Nephron progenitor cell (in vitro differentiated cells): Measurements from ENCODE around the gene KYNU.

Experiments used
- DNase-seq: peaks from one replicate; pipeline ENCODE4 v3.0.0; 2021
- H3K27ac Mint-ChIP-seq: 2 replicates; pipeline ENCODE4 v1.8.0; 2021; ENCODE audit warnings: mild to moderate bottlenecking, moderate library complexity, mixed read lengths
- H3K27me3 Mint-ChIP-seq: 2 replicates; pipeline ENCODE4 v1.8.0; 2021; ENCODE audit warnings: mild to moderate bottlenecking, low read depth, mixed read lengths; ENCODE audit not compliant: poor library complexity
- H3K36me3 Mint-ChIP-seq: 2 replicates; pipeline ENCODE4 v1.8.0; 2021; ENCODE audit warnings: low read depth, mixed read lengths
- H3K4me1 Mint-ChIP-seq: 2 replicates; pipeline ENCODE4 v1.8.0; 2021; ENCODE audit warnings: mixed read lengths
- H3K4me3 Mint-ChIP-seq: 2 replicates; pipeline ENCODE4 v1.8.0; 2021; ENCODE audit warnings: mild to moderate bottlenecking, moderate library complexity, mixed read lengths
- H3K9me3 Mint-ChIP-seq: 2 replicates; pipeline ENCODE4 v1.8.0; 2021; ENCODE audit warnings: mild to moderate bottlenecking, moderate library complexity, mixed read lengths
- CTCF ChIP-seq: fragments of 200-600 bp; sonication (generic); IDR thresholded peaks from 2 replicates; pipeline ENCODE4 v1.5.0; 2021; ENCODE audit warnings: antibody characterized with exemption

The KYNU gene

GRCh38 chr2:142930835-142931398 lies 53.5 kb downstream of the KYNU start:
- peaks cover 6% of the 10 kb centered on the region for H3K9me3 Mint-ChIP-seq
- DNase-seq = no peak
- H3K4me1 Mint-ChIP-seq = no peaks in the 10 kb centered on the region
- no peak overlapping the region for H3K4me3 Mint-ChIP-seq
- no peak overlapping the region for H3K27ac Mint-ChIP-seq
- no peak for TF ChIP-seq CTCF
- H3K36me3 Mint-ChIP-seq = no peaks in the 10 kb centered on the region
- H3K27me3 Mint-ChIP-seq = peaks cover 2% of the 10 kb centered on the region

DNA sequence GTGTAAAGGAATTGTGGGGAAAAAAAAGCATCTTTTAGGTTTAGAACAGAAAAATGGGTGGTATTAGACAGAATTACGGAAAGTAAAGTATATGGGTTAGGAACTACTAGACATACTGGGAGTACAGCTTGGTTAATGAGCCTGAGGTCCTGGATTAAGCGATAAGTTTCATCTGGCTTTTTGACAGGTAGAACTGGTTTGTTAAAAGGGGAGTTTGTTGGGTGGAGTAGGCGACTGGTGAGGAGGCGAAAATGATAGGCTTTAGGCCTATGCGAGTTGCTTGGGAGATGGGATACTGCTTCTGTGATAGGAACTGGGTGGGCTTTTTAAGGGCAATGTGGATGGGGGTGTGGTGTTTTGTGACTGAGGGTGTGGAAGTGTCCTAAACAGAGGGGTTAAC lies 56.5 kb downstream of the KYNU start:
- Mint-ChIP-seq H3K4me1 (peaks cover 5% of the 10 kb centered on the region), H3K36me3 (no peaks in the 10 kb centered on the region), H3K27me3 (peaks cover 2% of the 10 kb centered on the region), H3K9me3 (peaks cover 6% of the 10 kb centered on the region), H3K4me3 (no peak overlapping the region), H3K27ac (no peak overlapping the region)
- no peak for DNase-seq
- no peak for TF ChIP-seq CTCF

GRCh38 chr2:142935563-142936089 lies 58.2 kb downstream of the KYNU start:
- no peak overlapping the region for H3K4me3 Mint-ChIP-seq
- H3K27me3 Mint-ChIP-seq = no peaks in the 10 kb centered on the region
- no peak for TF ChIP-seq CTCF
- DNase-seq = no peak
- no peak overlapping the region for H3K27ac Mint-ChIP-seq
- H3K4me1 Mint-ChIP-seq = peaks cover 19% of the 10 kb centered on the region
- peaks cover 6% of the 10 kb centered on the region for H3K9me3 Mint-ChIP-seq
- H3K36me3 Mint-ChIP-seq = no peaks in the 10 kb centered on the region

GRCh38 chr2:142936629-142937028 lies 59.2 kb downstream of the KYNU start:
- no peak overlapping the region for H3K4me3 Mint-ChIP-seq
- H3K36me3 Mint-ChIP-seq = no peaks in the 10 kb centered on the region
- peaks cover 6% of the 10 kb centered on the region for H3K9me3 Mint-ChIP-seq
- no peak for TF ChIP-seq CTCF
- no peak overlapping the region for H3K27ac Mint-ChIP-seq
- no peak for DNase-seq
- H3K4me1 Mint-ChIP-seq = peaks cover 29% of the 10 kb centered on the region
- no peaks in the 10 kb centered on the region for H3K27me3 Mint-ChIP-seq

DNA sequence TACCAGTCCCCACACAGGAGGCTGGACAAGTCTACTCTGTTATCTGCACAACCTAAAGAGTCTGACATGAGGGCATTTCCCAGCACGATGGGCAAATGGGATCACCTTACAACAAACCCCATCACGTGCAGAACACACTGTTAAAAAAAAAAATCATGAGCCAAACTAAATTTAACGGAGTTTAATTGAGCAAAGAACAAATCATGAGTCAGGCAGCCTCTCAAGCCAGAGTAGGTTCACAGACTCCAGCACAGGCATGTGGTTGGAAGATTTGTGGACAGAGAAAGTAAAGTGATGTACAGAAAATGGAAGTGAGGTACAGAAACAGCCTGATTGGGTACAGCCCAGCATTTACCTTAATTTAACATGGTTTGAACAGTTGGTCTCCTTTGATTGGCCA lies 59.9 kb downstream of the KYNU start:
- Mint-ChIP-seq H3K36me3 (no peaks in the 10 kb centered on the region), H3K27ac (no peak overlapping the region), H3K4me1 (peaks cover 31% of the 10 kb centered on the region)

More for the DNA sequence above, 59.9 kb downstream of the KYNU start:
- H3K9me3 Mint-ChIP-seq = peaks cover 6% of the 10 kb centered on the region
- no peak for TF ChIP-seq CTCF
- H3K4me3 Mint-ChIP-seq = no peak overlapping the region
- DNase-seq = no peak
- H3K27me3 Mint-ChIP-seq = no peaks in the 10 kb centered on the region
